ENCODE results near the gene SYNDIG1.

Gene SYNDIG1

GRCh38 chr20:24545168-24545567 is 75.7 kb downstream of the SYNDIG1 start:
- CTCF ChIA-PET, result no interaction called here
- no peak for TF ChIP-seq CTCF (IDR thresholded peaks at IDR 0.05; ENCODE audit: control extremely low read depth, extremely low read depth, low read depth, missing control alignments)
- POLR2A ChIA-PET, result no interaction called here
- no peak for DNase-seq (ENCODE audit: extremely low spot score)

DNA sequence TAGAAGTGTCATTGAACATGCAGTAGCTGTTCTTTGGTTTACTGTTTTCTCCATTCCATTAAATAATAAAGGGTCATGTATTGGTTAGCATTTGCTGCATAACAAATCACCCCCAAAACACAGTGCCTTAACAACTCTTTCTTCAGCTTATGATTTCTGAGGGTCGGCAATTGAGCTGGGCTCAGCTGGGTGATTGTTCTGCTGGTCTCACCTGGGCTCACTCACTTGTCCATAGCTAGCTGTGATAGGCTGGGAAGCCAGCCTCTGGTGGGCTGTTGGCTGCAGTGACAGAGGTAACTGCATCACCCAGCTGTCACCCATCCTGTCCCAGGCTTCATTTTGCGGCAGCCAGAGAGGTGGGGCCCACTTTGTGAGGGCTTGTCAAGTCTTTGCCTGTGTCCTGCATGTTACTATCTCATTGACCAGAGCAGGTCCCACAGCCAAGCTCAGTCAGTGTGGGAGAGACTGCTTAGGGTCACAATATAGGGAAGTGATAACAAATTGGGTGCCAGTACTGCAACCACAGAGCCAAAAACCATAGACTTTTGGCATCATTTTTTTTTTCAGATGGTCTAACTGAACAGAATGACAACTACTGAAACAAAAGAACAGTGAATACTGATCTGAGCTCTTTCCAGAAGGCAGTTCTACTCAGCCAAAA is 76.9 kb downstream of the SYNDIG1 start:
- ChIA-PET CTCF (no interaction called here), POLR2A (no interaction called here)
- DNase-seq (ENCODE audit: extremely low spot score), result no peak
- no peak for TF ChIP-seq CTCF (IDR thresholded peaks at IDR 0.05; ENCODE audit: control extremely low read depth, extremely low read depth, low read depth, missing control alignments)

GRCh38 chr20:24547967-24548366 is 78.5 kb downstream of the SYNDIG1 start:
- ChIA-PET CTCF (no interaction called here), POLR2A (no interaction called here)
- no peak for TF ChIP-seq CTCF (IDR thresholded peaks at IDR 0.05; ENCODE audit: control extremely low read depth, extremely low read depth, low read depth, missing control alignments)
- no peak for DNase-seq (ENCODE audit: extremely low spot score)

DNA sequence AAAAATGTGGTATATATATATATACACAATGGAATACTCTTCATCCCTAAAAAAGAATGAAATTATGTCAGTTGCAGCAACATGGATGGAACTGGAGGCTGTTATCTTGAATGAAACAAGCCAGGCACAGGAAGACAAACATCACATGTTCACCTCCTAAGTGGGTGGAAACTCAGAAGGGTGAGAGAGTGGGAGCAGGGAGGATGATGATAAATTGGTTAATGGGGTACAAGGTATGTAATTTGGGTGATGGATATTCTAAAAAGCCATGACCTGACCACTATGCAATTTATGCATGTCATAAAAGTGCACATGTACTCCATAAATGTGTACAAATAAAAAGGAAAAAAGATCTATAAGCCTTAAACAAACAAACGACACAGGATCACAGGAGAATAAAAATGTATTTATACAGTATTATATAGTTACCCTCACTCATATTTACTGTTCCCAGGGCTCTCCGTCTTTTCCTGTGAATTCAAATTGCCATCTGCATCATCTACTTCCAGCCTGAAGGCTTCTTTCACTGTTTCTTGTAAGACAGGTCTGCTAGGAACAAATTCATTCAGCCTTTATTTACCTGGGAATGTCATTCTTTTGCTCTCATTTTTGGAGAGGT is 89.8 kb downstream of the SYNDIG1 start:
- no peak for TF ChIP-seq CTCF (IDR thresholded peaks at IDR 0.05; ENCODE audit: control extremely low read depth, extremely low read depth, low read depth, missing control alignments)
- DNase-seq (ENCODE audit: extremely low spot score), result no peak
- ChIA-PET POLR2A (no interaction called here), CTCF (no interaction called here)

- ChIA-PET CTCF (no interaction called here), POLR2A (no interaction called here)
- TF ChIP-seq CTCF (IDR thresholded peaks at IDR 0.05; ENCODE audit: control extremely low read depth, extremely low read depth, low read depth, missing control alignments), result no peak
- DNase-seq (ENCODE audit: extremely low spot score), result no peak
Observed at GRCh38 chr20:24560571-24561491, 91.4 kb downstream of the SYNDIG1 start.

DNA sequence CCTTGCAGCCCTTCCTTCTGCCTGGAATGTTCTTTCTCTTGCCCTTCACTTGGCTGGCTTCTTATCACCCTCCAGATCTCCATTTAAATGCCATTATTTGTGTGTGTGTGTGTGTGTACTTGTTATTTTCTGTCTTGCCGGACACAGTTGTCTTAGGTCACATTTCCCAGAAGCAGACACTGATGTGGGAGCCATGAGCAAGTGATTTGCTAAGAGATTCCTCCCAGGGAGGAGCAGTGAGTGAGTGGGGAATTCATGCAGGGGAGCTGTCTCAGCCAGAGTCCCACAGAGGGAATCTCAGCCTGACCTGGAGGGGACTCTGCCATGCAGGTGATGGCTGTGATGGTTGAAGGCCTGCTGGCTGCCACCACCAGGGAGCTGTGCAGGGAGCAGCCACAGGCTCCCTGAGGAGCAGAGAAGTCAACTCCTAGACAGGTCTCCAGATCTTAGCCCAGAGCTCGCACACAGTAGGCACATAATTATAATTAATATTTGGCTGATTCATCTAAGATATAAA is 96.5 kb downstream of the SYNDIG1 start:
- ChIA-PET CTCF (interaction anchor here (1.2 kb wide), 1 partner anchor 9 kb away, joined by 3 read pairs; no protein-coding TSS in a partner anchor), POLR2A (no interaction called here)
- DNase-seq (ENCODE audit: extremely low spot score), result no peak
- TF ChIP-seq CTCF (IDR thresholded peaks at IDR 0.05; ENCODE audit: control extremely low read depth, extremely low read depth, low read depth, missing control alignments), result no peak

Data from GM10248 (cell line).